GM20431 (cell line): ENCODE results near the gene NEB.

Experiments used
- in situ Hi-C: fragments of 300-500 bp; cut with MseI, MboI; formaldehyde crosslinking; loops from one replicate; pipeline ENCODE4 v1.15.0; 2020; ENCODE audit warnings: low sequenced_read_pairs; ENCODE audit not compliant: unreplicated experiment

NEB gene

DNA sequence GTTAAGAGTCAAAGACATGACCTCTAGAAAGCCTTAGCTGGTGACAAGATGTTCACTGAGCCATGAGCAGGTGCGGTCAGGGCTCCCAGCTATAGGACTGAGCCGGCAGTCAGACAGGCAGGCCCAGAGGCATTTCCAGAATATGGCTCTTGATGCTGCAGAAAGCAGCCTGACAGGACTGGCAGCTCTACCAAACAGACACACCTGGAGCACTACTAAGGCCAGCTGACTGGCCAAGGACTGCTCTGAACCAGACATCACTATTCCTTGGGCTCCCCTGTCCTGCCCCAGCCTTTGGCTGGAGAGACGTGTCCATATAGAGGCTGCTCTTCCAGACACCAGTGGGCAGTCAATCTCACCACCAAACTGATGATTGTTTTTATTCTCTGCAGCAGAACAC, 225.8 kb downstream of the NEB start:
- in situ Hi-C loops = no loop called here

DNA sequence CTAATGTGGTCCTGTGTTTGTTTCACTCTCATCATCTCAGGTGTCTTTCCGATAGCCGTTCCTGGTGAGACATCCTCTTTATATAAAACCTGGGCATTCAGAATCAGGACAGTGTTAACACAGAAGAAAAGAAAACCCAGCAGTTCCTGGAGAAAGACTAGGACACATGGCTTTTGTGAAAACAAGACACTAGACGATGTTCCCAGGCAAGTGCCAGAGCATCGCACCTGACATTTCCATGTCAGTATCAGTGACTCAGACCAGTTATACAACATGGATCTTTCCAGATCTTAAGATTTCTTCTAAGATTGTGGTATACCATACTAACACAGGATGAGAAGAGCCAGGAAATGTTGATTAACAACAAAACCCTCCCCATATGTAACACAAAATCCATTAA, 228.1 kb downstream of the NEB start:
- in situ Hi-C loops = no loop called here

DNA sequence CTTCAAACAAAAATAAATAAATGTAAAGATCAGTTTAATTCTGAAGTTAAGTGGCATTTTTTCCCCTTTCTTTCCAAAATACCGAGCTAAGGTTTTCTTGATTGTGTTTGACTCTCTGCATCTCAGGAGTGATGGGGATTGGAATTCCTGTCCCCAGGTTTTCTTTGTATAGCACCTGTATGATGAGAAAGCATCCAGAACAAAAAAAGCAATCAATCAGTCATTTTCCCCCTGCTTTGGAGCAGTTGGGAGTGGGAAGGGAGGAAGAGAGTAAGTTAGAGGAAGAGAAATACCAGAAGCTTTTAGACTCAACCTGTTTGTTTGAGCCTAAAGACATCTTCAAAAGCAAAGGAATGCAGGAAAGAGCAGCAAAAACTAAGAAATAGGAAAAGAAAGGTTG, 236.1 kb downstream of the NEB start:
- in situ Hi-C loops = no loop called here

DNA sequence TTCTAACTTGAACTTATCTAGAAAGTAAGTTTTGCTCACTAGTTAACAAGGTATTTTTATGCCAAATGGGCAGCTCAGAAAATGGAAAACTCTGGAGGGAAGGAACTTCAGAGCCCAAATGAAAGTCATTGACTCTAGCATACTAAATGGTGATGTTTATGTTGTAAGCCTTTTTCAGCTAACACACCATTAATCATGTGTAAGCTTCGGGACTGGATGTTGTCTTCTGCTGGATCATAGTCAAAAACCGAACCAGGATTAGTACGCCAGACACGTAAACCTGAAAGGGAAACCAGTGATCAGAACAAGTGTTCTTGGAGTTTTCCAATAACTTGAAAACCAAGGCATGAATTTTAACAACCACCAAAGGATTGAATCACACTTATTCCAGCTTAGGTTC, 242.8 kb downstream of the NEB start:
- in situ Hi-C loops = no loop called here

DNA sequence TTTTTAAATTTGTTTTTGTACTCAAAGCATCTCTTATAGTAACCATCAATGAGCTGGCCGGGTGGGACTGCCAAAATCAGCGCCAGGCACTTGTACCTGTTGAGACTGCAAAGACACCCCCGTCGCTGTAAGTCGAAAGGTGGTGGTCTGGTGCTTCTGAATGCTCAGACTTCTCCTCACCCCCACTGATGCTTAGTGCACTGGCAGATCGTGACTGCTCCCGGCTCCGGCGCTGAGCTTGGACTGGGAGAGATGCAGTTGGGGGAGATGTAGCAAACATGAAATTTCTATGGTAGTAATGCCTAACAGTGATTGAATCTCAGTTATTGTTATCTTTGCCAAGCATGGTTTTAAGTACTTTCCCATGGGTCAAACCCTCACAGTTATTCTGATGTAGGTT, 244.0 kb downstream of the NEB start:
- in situ Hi-C loops = no loop called here

DNA sequence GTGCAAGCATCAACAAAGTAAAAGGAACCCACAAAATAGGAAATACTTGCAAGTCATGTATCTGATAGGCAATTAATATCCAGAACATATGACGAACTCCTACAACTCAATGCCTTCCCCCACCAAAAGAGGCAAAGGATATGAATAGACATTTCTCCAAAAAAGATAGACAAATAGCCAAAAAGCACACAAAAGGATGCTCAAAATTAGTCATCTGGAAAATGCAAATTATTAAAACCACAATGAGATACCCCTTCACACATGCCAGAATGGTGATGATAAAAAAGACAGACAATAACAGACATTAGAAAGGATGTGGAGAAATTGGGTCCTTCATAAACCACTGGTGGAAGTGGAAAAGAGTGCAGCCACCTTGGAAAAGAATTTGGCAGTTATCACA, 248.2 kb downstream of the NEB start:
- in situ Hi-C loops = no loop called here

DNA sequence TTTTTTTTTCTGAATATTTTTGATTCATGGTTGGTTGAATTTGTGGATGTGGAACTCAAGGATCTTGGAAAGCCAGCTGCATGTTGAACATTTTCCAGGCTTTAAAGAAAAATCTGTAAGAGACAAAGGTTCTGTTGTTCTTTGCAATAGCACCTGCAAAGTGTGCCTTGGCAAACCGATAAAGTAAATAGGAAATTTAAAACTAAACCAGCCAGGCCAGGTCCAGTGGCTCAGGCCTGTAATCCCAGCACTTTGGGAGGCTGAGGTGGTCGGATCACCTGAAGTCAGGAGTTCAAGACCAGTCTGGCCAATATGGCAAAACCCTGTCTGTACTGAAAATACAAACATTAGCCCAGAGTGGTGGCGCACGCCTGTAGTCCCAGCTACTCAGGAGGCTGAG, 250.2 kb downstream of the NEB start:
- in situ Hi-C loops = no loop called here

DNA sequence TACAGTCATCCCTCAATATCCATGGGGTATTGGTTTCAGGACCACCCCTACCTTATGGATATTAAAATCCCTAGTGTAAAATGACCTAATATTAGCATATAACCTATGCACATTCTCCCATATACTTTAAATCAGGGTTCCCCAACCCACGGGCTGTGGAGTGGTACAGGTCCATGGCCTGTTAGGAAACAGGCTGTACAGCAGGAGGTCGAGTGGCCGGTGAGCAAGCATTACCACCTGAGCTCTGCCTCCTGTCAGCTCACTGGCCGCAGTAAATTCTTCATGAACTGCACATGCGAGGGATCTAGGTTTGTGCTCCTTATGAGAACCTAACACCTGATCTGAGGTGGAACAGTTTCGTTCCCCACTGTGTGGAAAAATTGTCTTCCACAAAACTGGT, 250.7 kb downstream of the NEB start:
- in situ Hi-C loops = no loop called here

DNA sequence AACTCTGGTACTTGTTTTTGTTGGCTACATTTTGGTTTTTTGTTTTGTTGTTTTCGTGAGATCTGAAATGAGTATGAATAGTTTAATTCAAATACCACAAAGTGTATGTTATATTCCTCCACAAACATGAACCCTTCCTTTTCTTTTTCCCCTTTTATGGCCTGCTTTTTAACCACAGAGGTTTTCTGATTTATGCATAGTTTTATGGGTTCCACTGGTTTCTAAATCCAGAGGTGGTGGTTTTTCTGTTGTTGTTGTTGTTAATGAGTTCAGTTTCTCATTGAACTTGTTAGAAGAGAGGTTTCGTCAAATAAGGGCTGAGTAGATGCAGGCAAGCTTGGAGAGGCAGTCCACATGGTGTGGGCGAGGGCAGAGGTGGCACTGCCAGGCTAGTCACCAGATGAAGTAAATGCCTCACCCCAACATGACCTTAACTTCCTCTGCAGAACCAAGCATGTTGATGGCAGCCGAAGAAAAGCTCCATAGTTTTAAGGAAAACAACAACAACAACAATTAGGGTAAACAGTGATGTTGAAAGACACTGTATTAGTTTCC, 252.0 kb downstream of the NEB start:
- in situ Hi-C loops = no loop called here

DNA sequence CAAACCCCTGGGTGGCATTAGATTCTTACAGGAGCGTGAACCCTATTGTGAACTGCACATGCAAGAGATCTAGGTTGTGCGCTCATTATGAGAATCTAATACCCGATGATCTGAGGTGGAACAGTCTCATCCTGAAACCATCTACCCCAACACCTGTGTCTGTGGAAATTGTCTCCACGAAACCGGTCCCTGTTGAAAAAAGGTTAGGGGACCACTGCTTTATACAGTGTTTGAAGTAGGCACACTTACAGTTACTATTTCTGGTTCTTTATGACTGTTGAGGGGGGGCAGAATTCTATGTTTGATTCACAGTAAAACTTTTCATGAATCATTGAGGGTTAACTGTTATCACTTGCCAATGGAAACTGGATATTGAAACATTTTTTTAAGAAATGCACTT, 252.5 kb downstream of the NEB start:
- in situ Hi-C loops = no loop called here

DNA sequence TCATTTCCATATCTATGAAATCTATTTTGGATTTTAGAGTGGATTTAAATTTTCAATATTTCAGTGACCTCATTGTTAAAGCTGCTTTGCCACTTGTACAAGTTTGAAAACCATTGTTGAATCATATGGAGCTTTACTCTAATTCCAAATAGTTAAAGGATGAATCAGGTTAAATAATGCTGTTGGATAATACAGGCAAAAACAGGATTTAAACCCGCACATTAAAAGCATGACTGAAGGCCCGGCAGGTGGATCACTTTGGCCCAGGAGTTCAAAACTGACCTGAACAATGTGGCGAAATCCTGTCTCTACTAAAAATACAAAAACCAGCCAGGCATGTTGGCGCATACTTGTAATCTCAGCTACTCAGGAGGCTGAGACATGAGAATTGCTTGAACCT, 256.3 kb downstream of the NEB start:
- in situ Hi-C loops = no loop called here

DNA sequence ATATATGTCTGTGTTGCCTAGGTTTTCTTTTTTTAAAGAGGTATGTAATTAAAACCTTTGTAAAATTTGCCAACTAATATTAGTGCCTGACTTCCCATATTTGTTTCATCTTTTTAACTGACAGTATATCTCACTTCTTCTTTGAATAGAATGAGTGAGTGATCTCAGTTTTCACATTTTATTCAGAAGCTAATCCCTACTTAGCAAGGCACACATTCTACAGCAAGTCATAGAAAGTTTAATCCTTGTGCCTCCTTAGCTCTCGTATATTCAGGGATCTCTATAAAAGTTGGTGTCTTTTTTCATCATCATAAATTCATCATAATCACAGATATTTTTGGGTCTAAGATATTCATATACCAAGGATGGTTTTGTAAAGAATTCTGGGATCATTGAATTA, 258.0 kb downstream of the NEB start:
- in situ Hi-C loops = no loop called here

DNA sequence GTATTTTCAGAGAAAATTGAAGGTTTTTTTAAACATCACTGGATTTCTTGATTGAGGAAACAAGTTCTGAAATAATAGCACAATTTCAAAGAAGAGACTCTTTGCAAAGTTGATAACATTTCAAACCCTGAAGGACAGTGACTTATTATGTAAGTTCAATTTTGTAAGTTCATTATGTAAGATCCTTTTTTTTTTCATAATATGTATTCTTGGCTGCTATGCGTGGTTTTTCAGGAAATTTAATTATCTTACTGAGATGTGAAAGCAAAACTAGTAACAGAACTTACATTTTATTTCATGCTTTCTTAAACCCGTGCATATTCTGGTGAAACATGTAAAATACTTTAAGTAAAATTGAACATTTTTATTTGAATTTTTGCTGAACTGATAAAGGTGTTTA, 259.2 kb downstream of the NEB start:
- in situ Hi-C loops = no loop called here

DNA sequence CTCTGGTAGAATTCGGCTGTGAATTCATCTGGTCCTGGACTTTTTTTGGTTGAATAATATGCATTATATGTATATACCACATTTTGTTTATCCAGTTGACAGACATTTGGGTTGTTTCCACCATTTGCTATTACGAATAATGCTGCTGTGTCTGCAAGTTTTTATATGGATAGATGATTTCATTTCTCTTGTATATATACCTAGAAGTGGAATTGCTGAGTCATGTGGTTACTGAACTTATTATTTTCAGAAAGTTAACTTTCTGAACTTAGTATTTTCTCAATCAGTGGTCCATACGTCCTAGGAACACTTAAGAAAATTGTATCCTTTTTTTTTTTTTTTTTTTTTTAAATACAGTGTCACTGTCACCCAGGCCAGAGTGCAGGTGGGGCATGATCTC, 261.3 kb downstream of the NEB start:
- in situ Hi-C loops = no loop called here

DNA sequence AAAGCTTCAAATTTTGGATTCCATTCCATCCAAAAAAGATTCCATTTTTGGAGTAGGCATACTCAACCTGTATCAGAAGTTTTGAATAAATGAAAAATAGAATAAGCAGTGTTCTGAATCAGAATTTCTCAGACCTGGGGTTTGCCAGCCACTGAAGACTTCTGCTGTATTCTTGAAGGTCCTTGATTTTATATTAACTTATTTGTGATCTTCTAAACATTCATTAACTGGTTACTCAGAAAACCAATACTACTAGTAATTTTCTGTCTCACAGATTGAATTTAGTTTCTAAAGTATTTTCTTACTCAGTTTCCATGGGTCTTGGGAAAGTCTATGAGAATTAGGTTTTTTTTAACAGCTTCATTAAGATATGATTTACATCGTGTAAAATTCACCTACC, 263.7 kb downstream of the NEB start:
- in situ Hi-C loops = no loop called here

DNA sequence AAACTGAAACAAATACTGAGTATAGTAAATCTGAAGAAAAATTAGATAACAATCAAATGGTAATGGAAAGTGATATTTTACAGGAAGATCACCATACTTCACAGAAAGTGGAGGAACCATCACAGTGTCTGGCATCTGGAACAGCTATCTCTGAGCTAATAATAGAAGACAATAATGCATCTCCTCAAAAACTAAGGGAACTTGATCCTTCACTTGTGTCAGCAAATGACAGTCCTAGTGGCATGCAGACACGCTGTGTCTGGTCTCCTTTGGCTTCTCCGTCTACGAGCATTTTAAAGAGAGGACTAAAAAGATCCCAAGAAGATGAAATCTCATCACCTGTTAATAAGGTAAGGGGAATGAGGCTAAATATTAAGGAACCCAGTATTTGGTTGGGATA, 268.5 kb downstream of the NEB start:
- in situ Hi-C loops = no loop called here

DNA sequence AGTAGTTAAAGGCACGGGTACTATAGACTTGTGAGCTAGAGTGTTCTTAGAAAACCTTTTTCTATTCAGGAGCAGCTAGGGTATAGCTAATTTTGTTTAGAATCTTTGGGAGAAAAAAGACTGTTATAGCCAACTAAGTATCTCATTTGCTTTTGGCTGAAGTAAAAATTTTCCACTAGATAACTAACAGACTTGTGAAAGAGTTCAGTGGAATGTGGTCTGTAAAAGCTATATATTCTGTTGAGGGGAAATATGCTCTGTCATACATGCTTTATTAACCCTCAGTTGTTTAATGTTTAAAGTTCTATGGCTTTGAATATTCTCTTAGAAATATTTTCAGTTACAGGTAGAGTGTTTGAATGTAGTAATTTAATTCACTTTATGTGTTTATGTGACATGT, 274.9 kb downstream of the NEB start:
- in situ Hi-C loops = no loop called here

DNA sequence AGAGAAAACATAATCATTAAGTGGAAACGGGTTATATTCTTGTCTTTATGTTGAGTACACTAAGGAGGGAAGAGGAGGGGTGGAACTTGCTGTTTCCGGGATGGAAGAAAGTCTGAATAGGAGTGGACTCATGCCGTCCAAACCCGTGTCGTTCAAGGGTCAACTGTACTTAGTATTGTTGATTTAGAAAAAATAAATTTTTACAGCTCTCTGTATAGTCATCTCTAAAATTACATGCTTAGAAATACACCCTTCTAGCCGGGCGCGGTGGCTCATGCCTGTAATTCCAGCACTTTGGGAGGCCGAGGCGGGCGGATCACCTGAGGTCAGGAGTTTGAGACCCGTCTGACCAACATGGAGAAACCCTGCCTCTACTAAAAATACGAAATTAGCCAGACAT, 295.1 kb downstream of the NEB start:
- in situ Hi-C loops = no loop called here

DNA sequence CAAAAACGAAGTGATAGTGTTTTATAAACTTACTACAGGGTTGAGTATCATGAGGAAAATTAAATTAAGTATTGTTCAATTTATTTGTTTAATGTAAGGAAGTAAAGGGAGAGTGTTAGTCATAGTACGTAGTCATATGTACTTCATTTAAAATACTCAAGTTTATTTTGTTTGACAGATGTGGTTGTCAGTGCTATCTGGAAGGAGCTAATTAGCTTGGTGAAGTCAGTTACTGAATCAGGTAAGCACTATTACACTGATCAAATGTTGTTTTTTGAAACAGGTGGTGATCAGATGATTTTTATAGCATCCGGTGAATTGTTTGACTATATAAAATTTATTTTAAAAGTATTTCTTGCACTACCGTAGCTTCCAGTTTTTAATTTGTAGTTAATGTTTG, 295.8 kb downstream of the NEB start:
- in situ Hi-C loops = no loop called here

DNA sequence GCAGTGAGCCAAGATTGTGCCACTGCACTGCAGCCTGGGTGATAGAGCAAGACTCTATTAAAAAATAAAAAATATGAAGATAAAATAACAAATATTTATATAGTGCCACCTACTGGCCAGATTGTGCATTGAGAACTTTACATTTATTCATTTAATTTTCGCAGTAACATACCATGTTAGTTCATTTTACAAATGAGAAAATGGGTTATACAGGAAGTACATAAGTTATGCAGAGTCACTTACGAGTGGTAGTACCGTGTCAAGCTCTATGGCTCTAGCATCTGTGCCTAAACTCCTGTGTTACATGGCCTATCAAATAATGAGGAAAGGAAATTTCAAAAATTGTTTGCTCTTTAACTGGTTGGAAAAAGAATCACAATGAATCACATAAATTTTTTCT, 296.6 kb downstream of the NEB start:
- in situ Hi-C loops = no loop called here
